ENCODE data around the gene RAB1A.

- TF ChIP-seq CTCF (IDR thresholded peaks at IDR 0.05) = no peak
- TF ChIP-seq POLR2A (IDR thresholded peaks at IDR 0.05) = no peak
These were observed 28.7 kb upstream of the RAB1A start for GRCh38 chr2:65158557-65158956.
